Esophagus squamous epithelium (tissue), 4 donors: ENCODE data around the gene HYLS1.

Source experiments
- POLR2A ChIP-seq, 4 donors: fragments of 450-650 bp; IDR thresholded peaks; one replicate each; pipeline ENCODE4 v1.6.1; 2017; ENCODE audit warnings: antibody characterized with exemption in 4 of 4, mild to moderate bottlenecking in 4 of 4, moderate library complexity in 3 of 4
- TF ChIP-seq, protein P1 (sequence below), 6 experiments: fragments of 450-650 bp in 4 of 6; fragments of 200-600 bp in 2 of 6; sonication (generic) in 2 of 6; IDR thresholded peaks; one replicate each; pipeline ENCODE4 v1.5.1; 2016 to 2019; ENCODE audit warnings: antibody characterized with exemption in 6 of 6, mild to moderate bottlenecking in 4 of 6, moderate library complexity in 4 of 6

DNA sequence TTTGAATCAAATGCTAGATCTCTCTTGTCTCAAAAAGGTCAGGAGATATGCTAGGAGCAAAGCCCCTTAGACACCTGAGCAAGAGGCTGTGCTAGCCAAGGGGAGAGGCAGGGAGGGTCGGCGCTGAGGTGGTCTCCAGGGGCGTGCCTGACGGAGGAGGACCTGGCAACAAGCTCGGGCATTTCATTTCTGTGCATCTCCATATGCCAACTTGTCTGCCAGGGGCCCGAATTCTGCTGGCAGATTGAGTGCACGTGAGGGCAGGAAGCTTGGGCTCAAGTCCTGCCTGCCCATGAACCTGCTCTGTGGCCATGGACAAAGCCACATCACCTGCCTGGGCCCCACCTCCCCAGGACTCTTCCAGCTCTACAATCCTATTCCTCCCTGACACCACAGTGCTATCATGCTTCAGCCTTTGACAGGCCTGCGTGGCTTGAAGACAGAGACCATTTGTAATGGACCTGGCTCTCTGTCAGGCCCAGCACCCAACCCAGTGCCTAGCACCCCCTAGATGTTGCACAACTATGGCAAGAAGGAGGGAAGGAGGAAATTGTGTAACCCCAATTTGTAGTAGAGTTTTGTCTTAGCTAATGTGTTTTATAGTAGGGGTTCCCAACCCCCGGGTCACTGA, 42.1 kb downstream of the HYLS1 start:
- TF ChIP-seq, protein P1, sequence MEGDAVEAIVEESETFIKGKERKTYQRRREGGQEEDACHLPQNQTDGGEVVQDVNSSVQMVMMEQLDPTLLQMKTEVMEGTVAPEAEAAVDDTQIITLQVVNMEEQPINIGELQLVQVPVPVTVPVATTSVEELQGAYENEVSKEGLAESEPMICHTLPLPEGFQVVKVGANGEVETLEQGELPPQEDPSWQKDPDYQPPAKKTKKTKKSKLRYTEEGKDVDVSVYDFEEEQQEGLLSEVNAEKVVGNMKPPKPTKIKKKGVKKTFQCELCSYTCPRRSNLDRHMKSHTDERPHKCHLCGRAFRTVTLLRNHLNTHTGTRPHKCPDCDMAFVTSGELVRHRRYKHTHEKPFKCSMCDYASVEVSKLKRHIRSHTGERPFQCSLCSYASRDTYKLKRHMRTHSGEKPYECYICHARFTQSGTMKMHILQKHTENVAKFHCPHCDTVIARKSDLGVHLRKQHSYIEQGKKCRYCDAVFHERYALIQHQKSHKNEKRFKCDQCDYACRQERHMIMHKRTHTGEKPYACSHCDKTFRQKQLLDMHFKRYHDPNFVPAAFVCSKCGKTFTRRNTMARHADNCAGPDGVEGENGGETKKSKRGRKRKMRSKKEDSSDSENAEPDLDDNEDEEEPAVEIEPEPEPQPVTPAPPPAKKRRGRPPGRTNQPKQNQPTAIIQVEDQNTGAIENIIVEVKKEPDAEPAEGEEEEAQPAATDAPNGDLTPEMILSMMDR (IDR thresholded peaks at IDR 0.05): no peak
- no peak for TF ChIP-seq POLR2A (IDR thresholded peaks at IDR 0.05)
